ENCODE data around the gene TM4SF20.

Gene TM4SF20

DNA sequence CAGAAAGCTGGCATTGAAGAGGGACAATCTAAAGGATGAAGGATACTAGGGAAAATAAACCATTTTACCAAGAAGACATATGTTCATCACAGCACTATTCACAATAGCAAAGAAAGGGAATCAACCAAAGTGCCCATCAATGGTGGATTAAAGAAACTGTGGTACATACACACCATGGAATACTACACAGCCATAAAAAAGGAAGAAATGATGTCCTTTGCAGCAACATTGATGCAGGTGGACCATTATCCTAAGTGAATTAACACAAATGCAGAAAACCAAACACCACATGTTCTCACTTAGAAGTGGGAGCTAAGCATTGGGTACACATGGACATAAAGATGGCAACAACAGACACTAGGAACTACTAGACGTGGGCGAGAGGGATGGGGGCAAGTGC, 61.3 kb downstream of the TM4SF20 start:
- DNase-seq = no peak

DNA sequence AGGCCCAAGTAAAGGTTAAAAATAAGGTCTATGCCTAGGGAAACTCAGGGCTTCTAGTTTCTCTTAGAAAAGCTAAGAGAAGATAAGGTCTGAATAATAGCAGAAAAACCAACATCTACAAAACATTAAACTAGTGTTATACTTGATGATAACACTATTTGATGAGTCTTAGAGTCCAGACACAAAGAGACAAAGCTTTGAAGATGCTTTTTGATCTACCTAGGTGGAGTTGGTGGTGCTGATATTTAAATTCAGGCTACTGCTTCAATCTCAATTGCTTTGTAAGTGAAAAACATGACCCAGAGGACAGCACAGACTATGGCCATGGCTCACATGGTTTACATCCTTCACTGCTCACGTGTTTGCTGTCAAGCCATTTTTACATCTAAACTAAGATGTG, 65.8 kb downstream of the TM4SF20 start:
- no peak for DNase-seq

- DNase-seq = no peak
Observed at GRCh38 chr2:227312579-227312978, 66.5 kb downstream of the TM4SF20 start.
